Aorta (tissue), 5 donors: ENCODE results near the gene ESYT1. TPM values are rescaled to one million over a fixed set of nuclear protein-coding genes. Genes with fewer than 3 reads are reported as not detected.

Experiments used
- ATAC-seq: fragments of 200-7000 bp; cut with Tn5 transposase; one replicate; pipeline ENCODE4 v1.9.1; 2022; ENCODE audit warnings: moderate library complexity; ENCODE audit not compliant: low FRiP score
- DNase-seq, 2 donors: peaks; one replicate each; pipeline ENCODE4 v3.0.0-alpha.2; 2020
- H3K27ac ChIP-seq, 2 donors: one replicate each; pipeline ENCODE4 v1.5.1; 2013; ENCODE audit warnings: low read length in 2 of 2, mild to moderate bottlenecking in 2 of 2, moderate library complexity in 2 of 2, control low read depth in 1 of 2, inconsistent platforms in 1 of 2, low read depth in 1 of 2
- H3K27me3 ChIP-seq, 2 donors: one replicate each; pipeline ENCODE4 v1.6.1; 2013; ENCODE audit warnings: control low read depth in 1 of 2, low read length in 1 of 2, mild to moderate bottlenecking in 1 of 2, moderate library complexity in 1 of 2; ENCODE audit not compliant: insufficient read depth in 2 of 2, control insufficient read depth in 1 of 2
- H3K36me3 ChIP-seq, 2 donors: one replicate each; pipeline ENCODE4 v1.6.1; 2013; ENCODE audit warnings: control low read depth in 1 of 2, low read length in 1 of 2, mild to moderate bottlenecking in 1 of 2; ENCODE audit not compliant: insufficient read depth in 2 of 2, control insufficient read depth in 1 of 2
- H3K4me1 ChIP-seq, 2 donors: one replicate each; pipeline ENCODE4 v1.6.1; 2013; ENCODE audit warnings: low read length in 2 of 2, control low read depth in 1 of 2, mild to moderate bottlenecking in 1 of 2, moderate library complexity in 1 of 2; ENCODE audit not compliant: insufficient read depth in 2 of 2, control insufficient read depth in 1 of 2
- H3K4me3 ChIP-seq, 2 donors: one replicate each; pipeline ENCODE4 v1.5.1; 2013; ENCODE audit warnings: low read length in 2 of 2, control low read depth in 1 of 2, mild to moderate bottlenecking in 1 of 2
- H3K9me3 ChIP-seq: one replicate; pipeline ENCODE4 v1.6.1; 2013; ENCODE audit warnings: mild to moderate bottlenecking, low read length; ENCODE audit not compliant: control insufficient read depth
- WGBS, 2 donors: extraction: QIAGEN DNeasy Blood & Tissue Kit; methylation state at CpG; one replicate each; pipeline ENCODE4 v1.1.7; 2013; 5-methylcytosine and 5-hydroxymethylcytosine counted together
- intact Hi-C, 2 donors: fragments of 100-400 bp; cut with DNase I; formaldehyde crosslinking; loops; one replicate each; pipeline versions ENCODE4 v1.14.2 to v1.15.0; 2022
- polyA plus RNA-seq, 2 donors: library from polyadenylated mRNA; stranded (reverse); fragments of 200-250 nt; gene quantifications; one replicate each; pipeline ENCODE4 v1.2.3, GENCODE V29; 2013
- total RNA-seq, 2 donors: library from RNA; stranded (reverse); fragmentation: NEBNext Ultra II Directional; extraction: Animal tissue kit (Norgen Biotek cat#: 25700); gene quantifications; one replicate each; pipeline ENCODE4 v1.2.1, GENCODE V29; 2021
- donor health status: healthy with polysubstance abuse.
- donor health status: Bipolar disorder and iron deficiency.
- donor health status: DM: no; HTN: no; CAD: no.
- donor health status: DM: no; HTN: no; CAD: no.
- donor health status: DM: yes; HTN: yes; CAD: no.

ESYT1 gene
- total and polyA plus RNA-seq, 4 donors: 27.0 to 106 (median 78.8) TPM

DNA sequence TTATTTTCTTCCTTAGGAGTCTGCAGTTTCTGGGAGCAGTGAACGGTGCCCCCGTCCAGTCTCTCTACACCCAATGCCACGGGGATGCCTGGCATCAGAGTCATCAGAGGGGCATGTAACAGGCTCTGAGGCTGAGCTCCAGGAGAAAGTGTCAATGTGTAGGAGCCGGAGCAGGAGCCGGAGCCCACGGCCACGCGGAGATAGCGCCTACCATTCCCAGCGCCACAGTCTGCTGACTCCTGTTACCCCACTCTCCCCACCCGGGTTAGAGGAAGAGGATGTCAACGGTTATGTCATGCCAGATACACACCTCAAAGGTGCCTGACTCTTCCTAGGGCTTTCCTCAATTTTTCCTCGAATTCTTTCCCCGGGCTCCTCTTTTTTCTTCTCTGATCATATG, 27.0 kb upstream of the ESYT1 start:
- Histone ChIP-seq H3K27me3 (no peaks in the 10 kb centered on the region), H3K9me3 (no peaks in the 10 kb centered on the region), H3K4me1 (peaks cover 0 to 9% of the 10 kb centered on the region in 2 donors), H3K27ac (no peak overlapping the region), H3K4me3 (no peak overlapping the region), H3K36me3 (no peaks in the 10 kb centered on the region)
- ATAC-seq (no peak), DNase-seq (no peak)
- intact Hi-C loops: loop anchor here in 1 of 2 donors (10.0 kb wide), 2 partner anchors 56 to 96 kb away; partner anchors contain the start of gene RPS26
- WGBS, 2 donors: 88 to 92% methylated on average over 14 of the region's 14 CpGs

DNA sequence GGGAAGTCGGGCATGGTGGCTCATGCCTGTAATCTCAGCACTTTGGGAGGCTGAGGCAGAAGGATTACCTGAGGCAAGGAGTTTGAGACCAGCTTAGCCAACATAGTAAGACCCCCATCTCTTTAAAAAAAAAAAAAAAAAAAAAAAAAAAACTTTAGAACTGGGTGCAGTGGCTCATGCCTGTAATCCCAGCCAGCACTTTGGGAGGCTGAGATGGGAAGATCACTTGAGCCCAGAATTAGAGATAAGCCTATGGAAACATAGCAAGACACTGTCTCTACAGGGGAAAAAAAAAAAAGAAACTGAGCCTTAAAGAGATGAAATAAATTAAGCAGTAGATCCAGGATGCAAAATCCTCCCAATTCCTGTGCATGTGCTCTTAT, 25.4 kb upstream of the ESYT1 start:
- Histone ChIP-seq H3K36me3 (peaks cover 0 to 4% of the 10 kb centered on the region in 2 donors), H3K4me3 (no peak overlapping the region), H3K27me3 (no peaks in the 10 kb centered on the region), H3K9me3 (no peaks in the 10 kb centered on the region), H3K4me1 (peaks cover 0 to 9% of the 10 kb centered on the region in 2 donors), H3K27ac (no peak overlapping the region)
- WGBS, 2 donors: 86 to 89% methylated on average over 1 of the region's 1 CpG
- DNase-seq (no peak), ATAC-seq (no peak)
- intact Hi-C loops: loop anchor here in 1 of 2 donors (2.0 to 10.0 kb wide), 3 partner anchors 24 to 98 kb away; partner anchors contain the start of gene RPS26

DNA sequence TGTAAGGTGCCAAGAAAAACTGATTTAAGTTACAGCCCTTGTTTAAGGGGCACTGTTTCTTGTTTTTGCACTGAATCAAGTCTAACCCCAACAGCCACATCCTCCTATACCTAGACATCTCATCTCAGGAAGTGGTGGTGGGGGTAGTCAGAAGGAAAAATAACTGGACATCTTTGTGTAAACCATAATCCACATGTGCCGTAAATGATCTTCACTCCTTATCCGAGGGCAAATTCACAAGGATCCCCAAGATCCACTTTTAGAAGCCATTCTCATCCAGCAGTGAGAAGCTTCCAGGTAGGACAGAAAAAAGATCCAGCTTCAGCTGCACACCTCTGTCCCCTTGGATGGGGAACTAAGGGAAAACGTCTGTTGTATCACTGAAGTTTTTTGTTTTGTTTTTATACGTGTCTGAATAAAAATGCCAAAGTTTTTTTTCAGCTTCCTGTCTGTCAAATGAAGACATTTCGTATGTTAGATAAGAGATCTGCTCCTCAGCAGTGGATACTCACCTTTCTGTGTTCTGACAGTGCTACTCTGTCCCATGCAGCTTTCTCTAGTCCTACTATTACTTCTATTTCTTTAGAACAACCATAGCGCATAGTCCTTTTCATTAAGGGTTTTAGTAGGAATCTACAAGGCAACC, 24.9 kb upstream of the ESYT1 start:
- Histone ChIP-seq H3K27ac (peak overlapping the region in 1 of 2 donors; percentile 34), H3K27me3 (no peaks in the 10 kb centered on the region), H3K4me3 (peak overlapping the region in 1 of 2 donors; percentile 51), H3K9me3 (no peaks in the 10 kb centered on the region), H3K4me1 (peaks cover 0 to 9% of the 10 kb centered on the region in 2 donors), H3K36me3 (peaks cover 0 to 4% of the 10 kb centered on the region in 2 donors)
- ATAC-seq (no peak), DNase-seq (no peak)
- WGBS, 2 donors: 47% methylated on average over 6 of the region's 6 CpGs
- intact Hi-C loops: loop anchor here in 1 of 2 donors (2.0 to 10.0 kb wide), 3 partner anchors 24 to 98 kb away; partner anchors contain the start of gene RPS26

DNA sequence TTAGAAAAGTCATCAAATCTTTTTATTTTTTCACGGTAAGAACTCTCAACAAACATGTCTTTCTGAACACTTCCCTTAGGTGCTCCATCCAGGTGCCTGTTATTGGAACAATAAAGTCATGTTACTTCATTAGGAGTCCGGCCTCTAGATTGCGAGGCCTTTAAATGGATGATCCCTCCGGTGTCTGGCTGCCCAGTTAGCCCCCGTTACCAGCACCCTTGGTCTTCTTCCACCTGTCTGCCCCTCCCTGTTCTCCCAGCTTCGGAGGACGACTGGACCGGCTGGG, 24.3 kb upstream of the ESYT1 start:
- peaks cover 0 to 4% of the 10 kb centered on the region in 2 donors for H3K36me3 ChIP-seq

DNA sequence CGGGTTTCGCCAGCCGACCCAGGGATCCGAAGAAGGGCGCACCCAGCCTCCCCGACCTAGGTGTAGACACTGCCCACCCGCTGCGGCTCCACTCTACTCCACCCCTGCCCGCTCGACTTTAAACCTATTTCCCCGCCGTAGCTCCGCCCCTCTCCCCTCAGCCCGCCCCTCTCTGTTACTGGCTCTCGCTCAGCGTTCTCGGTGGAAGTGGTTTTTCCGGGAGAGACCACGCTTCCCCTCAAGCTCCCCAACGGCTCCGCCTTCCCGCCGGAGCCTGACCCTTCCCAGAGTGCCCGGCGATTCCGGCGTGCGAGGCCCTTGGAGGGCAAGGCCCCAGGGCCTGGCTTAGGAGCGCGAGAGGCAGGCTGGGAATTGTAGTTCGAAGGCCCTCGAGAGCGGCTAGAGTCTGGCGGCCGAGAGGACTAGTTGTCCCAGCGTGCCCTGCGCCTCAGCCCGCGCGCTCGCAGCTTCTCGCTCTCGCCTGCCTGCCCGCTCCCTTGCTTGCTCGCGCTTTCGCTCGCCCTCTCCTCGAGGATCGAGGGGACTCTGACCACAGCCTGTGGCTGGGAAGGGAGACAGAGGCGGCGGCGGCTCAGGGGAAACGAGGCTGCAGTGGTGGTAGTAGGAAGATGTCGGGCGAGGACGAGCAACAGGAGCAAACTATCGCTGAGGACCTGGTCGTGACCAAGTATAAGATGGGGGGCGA, 23.8 kb upstream of the ESYT1 start, which contains the start of gene PA2G4:
Gene PA2G4, plus strand, starts transcription at position 451 of the 706 bp plus-strand sequence. Its CDS starts 179 bp downstream, at position 630.
- Histone ChIP-seq H3K4me1 (peaks cover 0 to 9% of the 10 kb centered on the region in 2 donors), H3K27me3 (no peaks in the 10 kb centered on the region), H3K9me3 (no peaks in the 10 kb centered on the region), H3K27ac (peak within 1 kb of the TSS; percentile 34 to 83), H3K4me3 (peak within 1 kb of the TSS; percentile 56 to 67), H3K36me3 (peaks cover 0 to 4% of the 10 kb centered on the region in 2 donors)
- intact Hi-C loops: loop anchor here in 1 of 2 donors (10.0 kb wide), 2 partner anchors 59 to 99 kb away; partner anchors contain the start of gene RPS26
- WGBS, 2 donors: 0% methylated on average over 59 to 60 of the region's 60 CpGs
- DNase-seq (peak; percentile 98 to 99), ATAC-seq (peak; percentile 99)

More for the DNA sequence above, 24.3 kb upstream of the ESYT1 start:
- Histone ChIP-seq H3K4me1 (peaks cover 0 to 9% of the 10 kb centered on the region in 2 donors), H3K4me3 (peak overlapping the region; percentile 51 to 56), H3K27me3 (no peaks in the 10 kb centered on the region), H3K27ac (peak overlapping the region; percentile 34 to 50), H3K9me3 (no peaks in the 10 kb centered on the region)
- no peak for ATAC-seq
- intact Hi-C loops: loop anchor here in 1 of 2 donors (2.0 to 10.0 kb wide), 3 partner anchors 25 to 99 kb away; partner anchors contain the start of gene RPS26
- 1% methylated on average over 8 of the region's 8 CpGs for WGBS, 2 donors
- DNase-seq: no peak

DNA sequence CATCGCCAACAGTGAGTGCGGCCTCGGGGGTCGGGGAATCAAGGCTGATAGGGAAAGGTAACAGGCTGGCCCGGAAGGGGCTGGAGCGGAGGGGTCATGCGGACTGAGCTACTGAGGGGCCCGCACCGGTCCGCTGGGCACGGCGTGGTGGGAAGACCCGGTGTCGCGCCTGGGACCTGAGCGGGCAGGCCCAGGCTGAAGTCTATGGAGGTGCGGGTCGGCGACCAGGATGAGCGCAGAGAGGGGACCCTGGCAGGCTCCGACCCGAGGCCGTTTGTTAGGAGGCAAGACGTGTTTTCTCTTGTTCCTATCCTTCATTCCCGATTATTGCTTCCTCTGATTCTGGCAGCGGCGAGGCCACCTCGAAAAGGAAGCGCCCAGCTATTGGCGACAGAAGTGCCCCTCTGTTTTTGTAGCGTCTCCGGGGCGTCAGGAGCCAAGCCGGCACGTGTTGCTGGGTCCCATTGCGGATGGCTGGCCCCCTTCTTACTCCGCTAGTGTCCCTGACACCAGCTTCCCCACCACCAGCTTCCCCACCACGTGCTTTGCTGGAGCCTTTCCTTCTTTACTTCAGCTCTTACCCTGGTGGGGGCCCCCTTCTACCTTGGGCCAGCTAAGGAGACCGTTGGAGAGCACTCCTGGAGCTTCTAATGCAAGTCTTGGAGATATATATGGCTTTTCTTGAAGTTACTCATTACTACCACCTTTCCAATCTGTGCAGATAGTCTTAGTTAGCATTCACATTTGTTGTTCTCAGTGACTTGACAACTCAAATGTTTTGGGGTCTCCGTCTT, 23.1 kb upstream of the ESYT1 start:
- H3K27me3 ChIP-seq: no peaks in the 10 kb centered on the region
- H3K36me3 ChIP-seq: peaks cover 0 to 4% of the 10 kb centered on the region in 2 donors
- peak overlapping the region in 1 of 2 donors; percentile 83 for H3K27ac ChIP-seq
- H3K4me3 ChIP-seq: peak overlapping the region; percentile 44 to 67
- H3K9me3 ChIP-seq: no peaks in the 10 kb centered on the region
- peak; percentile 52 for ATAC-seq
- intact Hi-C loops: loop anchor here in 1 of 2 donors (10.0 kb wide), 2 partner anchors 60 to 100 kb away; partner anchors contain the start of gene RPS26
- H3K4me1 ChIP-seq: peaks cover 0 to 9% of the 10 kb centered on the region in 2 donors
- WGBS, 2 donors: 1% methylated on average over 40 of the region's 40 CpGs
- DNase-seq: peak; percentile 71 to 80

DNA sequence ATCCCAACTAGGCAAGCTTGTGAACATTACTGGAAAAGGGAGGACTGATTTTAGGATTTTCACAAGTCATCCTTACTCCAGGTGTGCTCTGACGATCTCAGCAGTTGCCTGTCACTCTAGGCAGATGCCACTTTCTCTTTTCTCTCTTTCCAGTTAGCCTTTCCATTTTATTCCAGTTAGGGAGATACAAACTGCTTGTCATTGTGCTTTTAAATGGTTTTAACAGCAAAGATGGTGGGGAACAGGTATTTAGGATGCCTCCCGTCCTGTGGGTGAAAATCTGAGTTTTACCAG, 22.5 kb upstream of the ESYT1 start:
- DNase-seq (no peak), ATAC-seq (no peak)
- WGBS, 2 donors: 37 to 40% methylated on average over 2 of the region's 2 CpGs
- Histone ChIP-seq H3K27ac (no peak overlapping the region), H3K9me3 (no peaks in the 10 kb centered on the region), H3K27me3 (no peaks in the 10 kb centered on the region), H3K4me3 (peak overlapping the region; percentile 44 to 67), H3K4me1 (peaks cover 0 to 9% of the 10 kb centered on the region in 2 donors), H3K36me3 (peaks cover 0 to 7% of the 10 kb centered on the region in 2 donors)
- intact Hi-C loops: loop anchor here in 1 of 2 donors (10.0 kb wide), 2 partner anchors 61 to 101 kb away; partner anchors contain the start of gene RPS26

DNA sequence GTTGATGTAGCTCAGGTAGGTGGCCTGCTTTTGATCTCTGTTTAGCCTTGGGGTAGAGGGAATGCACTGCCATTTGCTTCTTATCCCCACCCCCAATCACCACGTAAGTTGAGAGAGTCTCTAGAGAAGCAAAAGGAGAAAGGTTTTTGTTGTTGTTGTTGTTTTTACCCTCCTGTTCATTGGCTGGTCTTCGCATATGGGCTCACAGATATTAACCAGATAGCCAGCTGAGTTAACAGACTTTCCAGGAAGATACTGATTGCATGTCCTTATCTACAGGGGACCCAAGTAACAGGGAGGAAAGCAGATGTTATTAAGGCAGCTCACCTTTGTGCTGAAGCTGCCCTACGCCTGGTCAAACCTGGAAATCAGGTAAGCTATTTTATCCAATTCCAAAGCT, 20.8 kb upstream of the ESYT1 start:
- H3K27ac ChIP-seq: no peak overlapping the region
- peaks cover 0 to 13% of the 10 kb centered on the region in 2 donors for H3K36me3 ChIP-seq
- intact Hi-C loops: loop anchor here in 1 of 2 donors (10.0 kb wide), 2 partner anchors 62 to 102 kb away; partner anchors contain the start of gene RPS26
- H3K4me1 ChIP-seq: peaks cover 0 to 9% of the 10 kb centered on the region in 2 donors
- 88 to 90% methylated on average over 3 of the region's 3 CpGs for WGBS, 2 donors
- H3K4me3 ChIP-seq: no peak overlapping the region
- H3K9me3 ChIP-seq: no peaks in the 10 kb centered on the region
- no peak for DNase-seq
- no peak for ATAC-seq
- no peaks in the 10 kb centered on the region for H3K27me3 ChIP-seq
